Tibial nerve (tissue), 3 donors: ENCODE results near the gene HLCS.

Experiments used
- CTCF ChIP-seq, 5 experiments: fragments of 200-600 bp in 3 of 5; fragments of 450-650 bp in 2 of 5; sonication (generic) in 3 of 5; IDR thresholded peaks; one replicate each; pipeline ENCODE4 v1.5.1; 2016 to 2019; ENCODE audit warnings: antibody characterized with exemption in 5 of 5, mild to moderate bottlenecking in 3 of 5, moderate library complexity in 2 of 5
- POLR2A ChIP-seq, 2 donors: fragments of 450-650 bp; IDR thresholded peaks; one replicate each; pipeline ENCODE4 v1.6.1; 2017; ENCODE audit warnings: antibody characterized with exemption in 2 of 2, mild to moderate bottlenecking in 2 of 2, moderate library complexity in 2 of 2

GRCh38 chr21:36761685-36762084, 204.8 kb downstream of the HLCS start:
- TF ChIP-seq CTCF (IDR thresholded peaks at IDR 0.05) (no peak), POLR2A (IDR thresholded peaks at IDR 0.05) (no peak)
